ENCODE results near the gene GPR141. TPM values are rescaled to one million over a fixed set of nuclear protein-coding genes. Genes with fewer than 3 reads are reported as not detected.

GPR141 gene
- total RNA-seq, 1 donor from 2014 or later = not detected

- no peaks in the 10 kb centered on the region for H3K36me3 ChIP-seq
- H3K27me3 ChIP-seq = no peaks in the 10 kb centered on the region
- intact Hi-C loops (cut with DNase I) = no loop called here
- no peak overlapping the region for H3K4me3 ChIP-seq
- H3K4me1 ChIP-seq = no peaks in the 10 kb centered on the region
- H3K9me3 ChIP-seq = no peaks in the 10 kb centered on the region
- TF ChIP-seq POLR2AphosphoS5 (IDR thresholded peaks at IDR 0.05; ENCODE audit: insufficient read depth in 1 of 2, low read depth in 1 of 2) = no peak
- no peak for TF ChIP-seq POLR2A (IDR thresholded peaks at IDR 0.05)
- TF ChIP-seq, protein P1, sequence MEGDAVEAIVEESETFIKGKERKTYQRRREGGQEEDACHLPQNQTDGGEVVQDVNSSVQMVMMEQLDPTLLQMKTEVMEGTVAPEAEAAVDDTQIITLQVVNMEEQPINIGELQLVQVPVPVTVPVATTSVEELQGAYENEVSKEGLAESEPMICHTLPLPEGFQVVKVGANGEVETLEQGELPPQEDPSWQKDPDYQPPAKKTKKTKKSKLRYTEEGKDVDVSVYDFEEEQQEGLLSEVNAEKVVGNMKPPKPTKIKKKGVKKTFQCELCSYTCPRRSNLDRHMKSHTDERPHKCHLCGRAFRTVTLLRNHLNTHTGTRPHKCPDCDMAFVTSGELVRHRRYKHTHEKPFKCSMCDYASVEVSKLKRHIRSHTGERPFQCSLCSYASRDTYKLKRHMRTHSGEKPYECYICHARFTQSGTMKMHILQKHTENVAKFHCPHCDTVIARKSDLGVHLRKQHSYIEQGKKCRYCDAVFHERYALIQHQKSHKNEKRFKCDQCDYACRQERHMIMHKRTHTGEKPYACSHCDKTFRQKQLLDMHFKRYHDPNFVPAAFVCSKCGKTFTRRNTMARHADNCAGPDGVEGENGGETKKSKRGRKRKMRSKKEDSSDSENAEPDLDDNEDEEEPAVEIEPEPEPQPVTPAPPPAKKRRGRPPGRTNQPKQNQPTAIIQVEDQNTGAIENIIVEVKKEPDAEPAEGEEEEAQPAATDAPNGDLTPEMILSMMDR (IDR thresholded peaks at IDR 0.05) = no peak
- no peak for DNase-seq (ENCODE audit: extremely low spot score in 2 of 2)
- no peak overlapping the region for H3K27ac ChIP-seq
These were observed 98.6 kb downstream of the GPR141 start for GRCh38 chr7:37782166-37782565.

DNA sequence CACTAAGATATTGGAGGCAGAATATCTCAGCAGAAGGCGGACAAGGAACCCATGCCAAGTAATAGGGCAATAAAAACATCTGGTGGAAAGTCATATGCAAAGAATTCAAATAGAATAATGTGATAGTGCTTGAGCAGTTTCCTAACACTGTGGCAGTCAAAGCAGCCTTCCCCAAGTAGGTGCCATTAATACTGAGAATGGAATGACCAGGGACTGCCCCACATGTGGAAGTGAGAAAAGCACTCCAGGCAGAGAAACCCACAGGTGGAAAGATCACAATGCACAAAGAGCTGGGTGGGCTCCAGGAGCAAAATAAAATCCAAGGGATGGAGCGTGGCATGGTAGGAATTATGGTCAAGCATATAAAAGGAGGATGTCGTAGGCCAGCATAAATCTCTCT is 100.4 kb downstream of the GPR141 start:
- Histone ChIP-seq H3K4me3 (no peak overlapping the region), H3K36me3 (no peaks in the 10 kb centered on the region), H3K27me3 (no peaks in the 10 kb centered on the region), H3K4me1 (no peaks in the 10 kb centered on the region), H3K9me3 (no peaks in the 10 kb centered on the region), H3K27ac (no peak overlapping the region)
- intact Hi-C loops (cut with DNase I) = no loop called here
- no peak for DNase-seq (ENCODE audit: extremely low spot score in 2 of 2)
- TF ChIP-seq POLR2A (IDR thresholded peaks at IDR 0.05) = no peak
- TF ChIP-seq POLR2AphosphoS5 (IDR thresholded peaks at IDR 0.05; ENCODE audit: insufficient read depth in 1 of 2, low read depth in 1 of 2) = no peak

- no peak for DNase-seq (ENCODE audit: extremely low spot score in 2 of 2)
- Histone ChIP-seq H3K27me3 (no peaks in the 10 kb centered on the region), H3K36me3 (no peaks in the 10 kb centered on the region), H3K27ac (no peak overlapping the region), H3K4me1 (no peaks in the 10 kb centered on the region), H3K4me3 (no peak overlapping the region), H3K9me3 (no peaks in the 10 kb centered on the region)
- intact Hi-C loops (cut with DNase I) = no loop called here
- TF ChIP-seq POLR2A (IDR thresholded peaks at IDR 0.05) = no peak
- no peak for TF ChIP-seq POLR2AphosphoS5 (IDR thresholded peaks at IDR 0.05; ENCODE audit: insufficient read depth in 1 of 2, low read depth in 1 of 2)
- TF ChIP-seq, protein P1 (IDR thresholded peaks at IDR 0.05) = no peak
These were observed 103.4 kb downstream of the GPR141 start for GRCh38 chr7:37786741-37787569.

Other genes starting within 250 kb of the GPR141 start
- gene ELMO1, start 234.9 kb upstream of the GPR141 start, total RNA-seq = 74.4 TPM
- gene NME8, start 164.8 kb downstream of the GPR141 start, total RNA-seq = not detected
- gene SFRP4, start 233.1 kb downstream of the GPR141 start, total RNA-seq = 56.0 TPM
- gene EPDR1, start 236.9 kb downstream of the GPR141 start, total RNA-seq = 37.6 TPM

Measured in vagina (tissue), 2 donors.